NCI-H1092 (cell line): Measurements from ENCODE around the gene C1orf174.

Source experiments
- DNase-seq: peaks from one replicate; lab custom pipeline; 2025; lab: John Stamatoyannopoulos, UW

The C1orf174 gene

GRCh38 chr1:3894626-3895278, 5.3 kb downstream of the C1orf174 start:
- no peak for DNase-seq

GRCh38 chr1:3893190-3893589, 6.9 kb downstream of the C1orf174 start:
- DNase-seq, result no peak

- no peak for DNase-seq
These were observed 7.3 kb downstream of the C1orf174 start for GRCh38 chr1:3892748-3893147.

GRCh38 chr1:3891329-3891865, 8.7 kb downstream of the C1orf174 start:
- no peak for DNase-seq

- no peak for DNase-seq
These were observed 9.4 kb downstream of the C1orf174 start for GRCh38 chr1:3890389-3891328.

- DNase-seq, result no peak
These were observed 10.1 kb downstream of the C1orf174 start for GRCh38 chr1:3889936-3890335.

- DNase-seq, result no peak
These were observed 11.8 kb downstream of the C1orf174 start for GRCh38 chr1:3888301-3888700.

GRCh38 chr1:3886691-3887090, 13.4 kb downstream of the C1orf174 start:
- DNase-seq, result no peak

- no peak for DNase-seq
These were observed 13.9 kb downstream of the C1orf174 start for GRCh38 chr1:3886106-3886670.

- no peak for DNase-seq
These were observed 14.5 kb downstream of the C1orf174 start for GRCh38 chr1:3885611-3886010.

- DNase-seq, result no peak
These were observed 15.1 kb downstream of the C1orf174 start for GRCh38 chr1:3884966-3885365.

GRCh38 chr1:3883194-3883925, 16.7 kb downstream of the C1orf174 start:
- no peak for DNase-seq

GRCh38 chr1:3881193-3881480, 18.9 kb downstream of the C1orf174 start:
- DNase-seq, result no peak

GRCh38 chr1:3880429-3881192, 19.5 kb downstream of the C1orf174 start:
- no peak for DNase-seq

- DNase-seq, result no peak
These were observed 20.2 kb downstream of the C1orf174 start for GRCh38 chr1:3879787-3880428.

GRCh38 chr1:3879099-3879498, 21.0 kb downstream of the C1orf174 start:
- no peak for DNase-seq

GRCh38 chr1:3876716-3877115, 23.4 kb downstream of the C1orf174 start:
- no peak for DNase-seq

GRCh38 chr1:3874736-3875135, 25.3 kb downstream of the C1orf174 start:
- DNase-seq, result no peak

- no peak for DNase-seq
These were observed 27.5 kb downstream of the C1orf174 start for GRCh38 chr1:3872546-3872945.

- no peak for DNase-seq
These were observed 28.6 kb downstream of the C1orf174 start for GRCh38 chr1:3871451-3871805.

GRCh38 chr1:3869751-3870301, 30.2 kb downstream of the C1orf174 start:
- no peak for DNase-seq
